ENCODE results near the gene SLC25A44. TPM values are rescaled to one million over a fixed set of nuclear protein-coding genes. Genes with fewer than 3 reads are reported as not detected.
A peak's percentile ranks its signal among the peaks of the same experiment; 100 is the strongest.

Gene SLC25A44
- total RNA-seq, 1 experiment from 2014 or later, result 29.3 TPM

DNA sequence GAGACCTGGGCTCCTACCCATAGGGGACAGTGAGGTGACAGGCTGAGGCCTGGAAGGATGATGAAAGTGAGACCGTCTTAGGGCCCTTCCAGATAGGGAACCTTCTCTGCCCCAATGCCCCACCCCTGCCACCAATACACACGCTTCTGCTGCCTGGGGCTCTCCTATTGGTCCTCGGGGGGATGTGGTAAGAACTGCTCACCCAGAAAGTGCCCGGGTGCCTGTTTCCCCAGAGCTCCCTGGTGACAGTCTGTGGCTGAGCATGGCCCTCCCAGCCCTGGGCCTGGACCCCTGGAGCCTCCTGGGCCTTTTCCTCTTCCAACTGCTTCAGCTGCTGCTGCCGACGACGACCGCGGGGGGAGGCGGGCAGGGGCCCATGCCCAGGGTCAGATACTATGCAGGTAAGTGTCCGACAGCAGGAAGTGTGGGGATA is 39.6 kb upstream of the SLC25A44 start:
- POLR2A ChIA-PET, result no interaction called here
- TF ChIP-seq, protein P1, sequence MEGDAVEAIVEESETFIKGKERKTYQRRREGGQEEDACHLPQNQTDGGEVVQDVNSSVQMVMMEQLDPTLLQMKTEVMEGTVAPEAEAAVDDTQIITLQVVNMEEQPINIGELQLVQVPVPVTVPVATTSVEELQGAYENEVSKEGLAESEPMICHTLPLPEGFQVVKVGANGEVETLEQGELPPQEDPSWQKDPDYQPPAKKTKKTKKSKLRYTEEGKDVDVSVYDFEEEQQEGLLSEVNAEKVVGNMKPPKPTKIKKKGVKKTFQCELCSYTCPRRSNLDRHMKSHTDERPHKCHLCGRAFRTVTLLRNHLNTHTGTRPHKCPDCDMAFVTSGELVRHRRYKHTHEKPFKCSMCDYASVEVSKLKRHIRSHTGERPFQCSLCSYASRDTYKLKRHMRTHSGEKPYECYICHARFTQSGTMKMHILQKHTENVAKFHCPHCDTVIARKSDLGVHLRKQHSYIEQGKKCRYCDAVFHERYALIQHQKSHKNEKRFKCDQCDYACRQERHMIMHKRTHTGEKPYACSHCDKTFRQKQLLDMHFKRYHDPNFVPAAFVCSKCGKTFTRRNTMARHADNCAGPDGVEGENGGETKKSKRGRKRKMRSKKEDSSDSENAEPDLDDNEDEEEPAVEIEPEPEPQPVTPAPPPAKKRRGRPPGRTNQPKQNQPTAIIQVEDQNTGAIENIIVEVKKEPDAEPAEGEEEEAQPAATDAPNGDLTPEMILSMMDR (IDR thresholded peaks at IDR 0.05; ENCODE audit: insufficient read depth in 1 of 2, low read depth in 1 of 2, low read length in 1 of 2, severe bottlenecking in 1 of 2, unreplicated experiment in 1 of 2), result no peak

DNA sequence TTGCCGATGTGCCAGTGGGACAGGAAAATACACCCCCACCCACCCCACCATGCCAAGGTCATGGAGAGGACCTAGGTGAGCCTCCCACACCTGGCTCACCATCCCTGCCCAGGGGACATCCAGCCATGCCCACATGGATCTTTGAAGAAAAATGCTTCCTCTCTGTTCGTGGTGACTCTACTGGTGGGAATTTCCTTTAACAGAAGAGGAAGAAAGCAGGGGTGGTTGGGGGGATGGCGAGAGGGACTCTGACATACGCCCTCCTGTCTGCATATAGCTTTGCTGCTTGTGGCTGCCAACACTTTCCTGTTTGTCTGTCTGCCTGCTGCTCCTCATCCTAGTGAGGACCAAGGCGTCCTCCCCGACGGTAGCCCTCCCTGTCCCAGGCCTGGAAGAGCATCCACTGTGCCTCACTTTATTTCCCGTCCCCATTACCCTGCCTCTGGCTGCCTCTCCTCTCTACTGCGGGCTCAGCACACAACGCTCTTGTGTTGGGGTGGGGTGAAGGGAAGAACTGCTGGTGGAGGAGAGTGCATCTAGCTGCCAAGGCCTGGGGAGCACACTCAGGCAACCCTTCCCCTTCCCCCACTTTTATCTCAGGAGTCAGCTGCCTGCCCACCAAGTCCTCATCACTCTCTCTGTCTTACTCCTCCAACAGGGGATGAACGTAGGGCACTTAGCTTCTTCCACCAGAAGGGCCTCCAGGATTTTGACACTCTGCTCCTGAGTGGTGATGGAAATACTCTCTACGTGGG is 38.0 kb upstream of the SLC25A44 start:
- POLR2A ChIA-PET, result no interaction called here
- no peak overlapping the region for H3K4me3 Mint-ChIP-seq (ENCODE audit: unreplicated experiment)
- no peaks in the 10 kb centered on the region for H3K9me3 Mint-ChIP-seq (ENCODE audit: unreplicated experiment)
- no TSS peak for BruUV-seq (replicated peaks)
- Histone ChIP-seq H3K36me3 (ENCODE audit: control insufficient read depth, insufficient read depth, low read length) (no peaks in the 10 kb centered on the region), H3K4me3 (ENCODE audit: low read depth, low read length) (no peak overlapping the region), H3K9me3 (no peaks in the 10 kb centered on the region), H3K4me1 (no peaks in the 10 kb centered on the region), H3K27me3 (replicated peaks; ENCODE audit: control insufficient read depth, insufficient read depth, low read length) (no peaks in the 10 kb centered on the region)
- H3K4me1 Mint-ChIP-seq (ENCODE audit: low read depth, unreplicated experiment), result peaks cover 9% of the 10 kb centered on the region
- H3K27ac Mint-ChIP-seq (ENCODE audit: unreplicated experiment), result no peak overlapping the region
- CTCF ChIA-PET, result no interaction called here
- TF ChIP-seq, protein P1 (IDR thresholded peaks at IDR 0.05; ENCODE audit: insufficient read depth in 1 of 2, low read depth in 1 of 2, low read length in 1 of 2, severe bottlenecking in 1 of 2, unreplicated experiment in 1 of 2), result no peak
- no peaks in the 10 kb centered on the region for H3K27me3 Mint-ChIP-seq (ENCODE audit: insufficient read depth, unreplicated experiment)
- intact Hi-C loops (cut with micrococcal nuclease; ENCODE audit: unreplicated experiment), result no loop called here
- H3K36me3 Mint-ChIP-seq (ENCODE audit: insufficient read depth, unreplicated experiment), result no peaks in the 10 kb centered on the region
- DNase-seq, result no peak

More for the DNA sequence above, 39.6 kb upstream of the SLC25A44 start:
- intact Hi-C loops (cut with micrococcal nuclease; ENCODE audit: unreplicated experiment), result no loop called here
- DNase-seq, result no peak
- no TSS peak for BruUV-seq (replicated peaks)
- Histone ChIP-seq H3K9me3 (no peaks in the 10 kb centered on the region), H3K36me3 (ENCODE audit: control insufficient read depth, insufficient read depth, low read length) (no peaks in the 10 kb centered on the region), H3K4me1 (no peaks in the 10 kb centered on the region), H3K4me3 (ENCODE audit: low read depth, low read length) (no peak overlapping the region), H3K27me3 (replicated peaks; ENCODE audit: control insufficient read depth, insufficient read depth, low read length) (no peaks in the 10 kb centered on the region)
- Mint-ChIP-seq H3K4me1 (ENCODE audit: low read depth, unreplicated experiment) (peaks cover 9% of the 10 kb centered on the region), H3K4me3 (ENCODE audit: unreplicated experiment) (no peak overlapping the region), H3K36me3 (ENCODE audit: insufficient read depth, unreplicated experiment) (no peaks in the 10 kb centered on the region), H3K9me3 (ENCODE audit: unreplicated experiment) (no peaks in the 10 kb centered on the region), H3K27me3 (ENCODE audit: insufficient read depth, unreplicated experiment) (no peaks in the 10 kb centered on the region), H3K27ac (ENCODE audit: unreplicated experiment) (peak overlapping the region; percentile 36)
- CTCF ChIA-PET, result interaction anchor here (0.6 to 1.4 kb wide), 3 partner anchors 39 to 286 kb away, joined by 4 to 5 read pairs (median 5); partner anchors contain the start of gene SLC25A44

DNA sequence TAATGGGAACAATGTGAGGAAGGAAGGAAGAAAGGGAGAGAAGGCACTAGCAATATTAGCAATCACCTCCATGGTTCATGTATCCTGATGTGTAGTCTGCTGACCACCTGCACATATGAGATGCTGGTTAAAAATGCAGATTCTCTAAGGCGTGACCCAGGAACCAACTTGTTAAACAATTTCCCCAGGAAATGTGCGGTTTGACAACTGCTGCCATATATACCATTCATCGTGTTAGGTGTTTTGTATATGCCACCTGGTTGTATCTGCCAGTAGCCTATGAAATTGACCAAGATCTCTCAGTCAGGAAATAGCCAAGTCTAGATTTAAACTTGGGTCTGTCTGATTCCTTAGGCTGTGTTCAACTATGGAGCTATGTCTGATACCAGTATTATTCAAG is 36.4 kb upstream of the SLC25A44 start:
- Mint-ChIP-seq H3K4me1 (ENCODE audit: low read depth, unreplicated experiment) (peaks cover 3% of the 10 kb centered on the region), H3K4me3 (ENCODE audit: unreplicated experiment) (no peak overlapping the region), H3K9me3 (ENCODE audit: unreplicated experiment) (no peaks in the 10 kb centered on the region), H3K27ac (ENCODE audit: unreplicated experiment) (no peak overlapping the region), H3K36me3 (ENCODE audit: insufficient read depth, unreplicated experiment) (no peaks in the 10 kb centered on the region), H3K27me3 (ENCODE audit: insufficient read depth, unreplicated experiment) (no peaks in the 10 kb centered on the region)
- POLR2A ChIA-PET, result no interaction called here
- no peaks in the 10 kb centered on the region for H3K27me3 ChIP-seq (replicated peaks; ENCODE audit: control insufficient read depth, insufficient read depth, low read length)
- intact Hi-C loops (cut with micrococcal nuclease; ENCODE audit: unreplicated experiment), result no loop called here
- BruUV-seq (replicated peaks), result no TSS peak
- H3K4me1 ChIP-seq, result no peaks in the 10 kb centered on the region
- H3K9me3 ChIP-seq, result no peaks in the 10 kb centered on the region
- CTCF ChIA-PET, result no interaction called here
- no peaks in the 10 kb centered on the region for H3K36me3 ChIP-seq (ENCODE audit: control insufficient read depth, insufficient read depth, low read length)
- no peak overlapping the region for H3K4me3 ChIP-seq (ENCODE audit: low read depth, low read length)
- TF ChIP-seq, protein P1 (IDR thresholded peaks at IDR 0.05; ENCODE audit: insufficient read depth in 1 of 2, low read depth in 1 of 2, low read length in 1 of 2, severe bottlenecking in 1 of 2, unreplicated experiment in 1 of 2), result no peak
- no peak for DNase-seq
